GM12891 (cell line): ENCODE data around the gene DHX58.

Experiments
- PAX5 ChIP-seq: IDR thresholded peaks from 2 replicates; pipeline ENCODE4 v1.6.1; 2011; ENCODE audit warnings: low read length, moderate library complexity, mild to moderate bottlenecking; ENCODE audit not compliant: insufficient read depth, severe bottlenecking
- POLR2A ChIP-seq: IDR thresholded peaks from 2 replicates; pipeline ENCODE4 v1.6.1; 2011; ENCODE audit warnings: low read depth, low read length, control low read depth
- POLR2AphosphoS5 ChIP-seq: IDR thresholded peaks from 2 replicates; pipeline ENCODE4 v1.6.1; 2011; ENCODE audit warnings: low read depth, low read length, control low read depth
- POU2F2 ChIP-seq: IDR thresholded peaks from 2 replicates; pipeline ENCODE4 v1.6.1; 2011; ENCODE audit warnings: low read depth, mild to moderate bottlenecking, control low read depth, low read length, moderate library complexity
- SPI1 ChIP-seq: IDR thresholded peaks from 2 replicates; pipeline ENCODE4 v1.6.1; 2011; ENCODE audit warnings: low read depth, low read length, control low read depth
- TAF1 ChIP-seq: IDR thresholded peaks from 2 replicates; pipeline ENCODE4 v1.6.1; 2011; ENCODE audit warnings: low read depth, low read length, control low read depth

DNA sequence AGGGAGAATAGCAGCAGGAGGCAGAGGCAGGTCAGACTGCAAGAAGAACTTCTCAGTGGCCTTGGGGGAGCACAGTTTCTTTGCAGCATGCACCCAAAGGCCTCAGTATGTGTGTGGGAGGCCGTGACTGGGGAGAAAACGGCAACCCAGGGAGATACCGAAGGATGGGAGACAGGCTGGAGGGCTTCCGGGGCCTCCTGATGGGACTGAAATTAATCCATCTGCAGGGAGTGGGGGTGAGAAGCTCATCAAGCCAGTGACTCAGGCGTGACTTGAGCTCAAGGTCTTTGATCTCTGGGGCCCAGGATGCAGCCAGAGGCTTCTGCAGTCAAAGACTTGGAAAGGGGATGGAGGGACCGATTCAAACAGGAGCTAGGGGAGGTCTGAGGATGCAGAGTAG lies 57.0 kb downstream of the DHX58 start:
- TF ChIP-seq POLR2AphosphoS5, result no peak
- no peak for TF ChIP-seq POLR2A
- no peak for TF ChIP-seq SPI1
- no peak for TF ChIP-seq PAX5
- TF ChIP-seq TAF1, result no peak
- no peak for TF ChIP-seq POU2F2
